Measurements from ENCODE around the gene SETD1A.

SETD1A gene

DNA sequence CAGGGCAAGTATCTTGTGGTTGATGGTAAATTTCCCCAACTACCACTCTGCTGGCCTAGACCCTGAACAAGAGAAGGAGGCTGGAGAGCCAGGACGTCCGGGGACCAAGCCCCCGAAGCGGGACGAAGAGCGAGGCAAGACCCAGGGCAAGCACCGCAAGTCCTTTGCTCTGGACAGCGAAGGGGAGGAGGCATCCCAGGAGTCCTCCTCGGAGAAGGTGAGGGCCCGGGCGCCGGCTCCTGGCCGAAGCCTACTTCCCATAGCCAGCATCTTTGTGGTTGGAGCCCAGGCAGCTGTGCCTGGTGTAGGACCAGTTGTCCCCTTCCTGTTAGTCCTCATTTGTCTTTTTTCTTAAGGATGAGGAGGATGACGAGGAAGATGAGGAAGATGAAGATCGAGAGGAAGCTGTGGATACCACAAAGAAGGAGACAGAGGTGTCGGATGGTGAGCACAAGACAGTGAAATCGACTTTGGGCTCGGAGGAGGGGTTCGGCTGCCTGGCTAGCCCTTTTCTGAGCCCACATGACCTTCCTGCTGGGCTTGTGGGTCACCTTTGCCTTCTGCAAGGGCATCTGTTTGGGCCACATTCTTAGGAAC lies 11.8 kb downstream of the SETD1A start:
- TF ChIP-seq, protein P1, sequence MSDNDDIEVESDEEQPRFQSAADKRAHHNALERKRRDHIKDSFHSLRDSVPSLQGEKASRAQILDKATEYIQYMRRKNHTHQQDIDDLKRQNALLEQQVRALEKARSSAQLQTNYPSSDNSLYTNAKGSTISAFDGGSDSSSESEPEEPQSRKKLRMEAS (IDR thresholded peaks at IDR 0.05; ENCODE audit: low read depth, low read length), result no peak
- no peak for TF ChIP-seq MYC (IDR thresholded peaks at IDR 0.05; ENCODE audit: low read depth, low read length)
- no peak for TF ChIP-seq POLR2A (IDR thresholded peaks at IDR 0.05; ENCODE audit: extremely low read depth, insufficient read length)
- TF ChIP-seq, protein P2, sequence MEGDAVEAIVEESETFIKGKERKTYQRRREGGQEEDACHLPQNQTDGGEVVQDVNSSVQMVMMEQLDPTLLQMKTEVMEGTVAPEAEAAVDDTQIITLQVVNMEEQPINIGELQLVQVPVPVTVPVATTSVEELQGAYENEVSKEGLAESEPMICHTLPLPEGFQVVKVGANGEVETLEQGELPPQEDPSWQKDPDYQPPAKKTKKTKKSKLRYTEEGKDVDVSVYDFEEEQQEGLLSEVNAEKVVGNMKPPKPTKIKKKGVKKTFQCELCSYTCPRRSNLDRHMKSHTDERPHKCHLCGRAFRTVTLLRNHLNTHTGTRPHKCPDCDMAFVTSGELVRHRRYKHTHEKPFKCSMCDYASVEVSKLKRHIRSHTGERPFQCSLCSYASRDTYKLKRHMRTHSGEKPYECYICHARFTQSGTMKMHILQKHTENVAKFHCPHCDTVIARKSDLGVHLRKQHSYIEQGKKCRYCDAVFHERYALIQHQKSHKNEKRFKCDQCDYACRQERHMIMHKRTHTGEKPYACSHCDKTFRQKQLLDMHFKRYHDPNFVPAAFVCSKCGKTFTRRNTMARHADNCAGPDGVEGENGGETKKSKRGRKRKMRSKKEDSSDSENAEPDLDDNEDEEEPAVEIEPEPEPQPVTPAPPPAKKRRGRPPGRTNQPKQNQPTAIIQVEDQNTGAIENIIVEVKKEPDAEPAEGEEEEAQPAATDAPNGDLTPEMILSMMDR (IDR thresholded peaks at IDR 0.05; ENCODE audit: low read depth, low read length), result no peak
- DNase-seq (ENCODE audit: low read depth), result no peak
- no peak overlapping the region for H3K4me3 ChIP-seq (ENCODE audit: low read depth, low read length)

DNA sequence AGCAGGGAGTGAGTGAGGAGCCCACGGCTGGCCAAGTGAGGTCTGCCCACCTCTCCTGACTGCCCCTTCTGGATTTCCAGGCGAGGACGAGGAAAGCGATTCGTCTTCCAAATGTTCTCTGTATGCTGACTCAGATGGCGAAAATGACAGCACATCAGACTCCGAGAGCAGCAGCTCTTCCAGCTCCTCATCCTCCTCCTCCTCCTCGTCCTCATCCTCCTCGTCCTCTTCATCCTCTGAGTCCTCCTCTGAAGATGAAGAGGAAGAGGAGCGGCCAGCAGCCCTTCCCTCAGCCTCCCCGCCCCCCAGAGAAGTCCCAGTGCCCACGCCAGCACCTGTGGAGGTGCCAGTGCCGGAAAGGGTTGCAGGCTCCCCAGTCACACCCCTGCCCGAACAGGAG lies 13.7 kb downstream of the SETD1A start:
- TF ChIP-seq POLR2A (IDR thresholded peaks at IDR 0.05; ENCODE audit: extremely low read depth, insufficient read length) (no peak), MYC (IDR thresholded peaks at IDR 0.05; ENCODE audit: low read depth, low read length) (no peak)
- DNase-seq (ENCODE audit: low read depth), result no peak
- no peak overlapping the region for H3K4me3 ChIP-seq (ENCODE audit: low read depth, low read length)

DNA sequence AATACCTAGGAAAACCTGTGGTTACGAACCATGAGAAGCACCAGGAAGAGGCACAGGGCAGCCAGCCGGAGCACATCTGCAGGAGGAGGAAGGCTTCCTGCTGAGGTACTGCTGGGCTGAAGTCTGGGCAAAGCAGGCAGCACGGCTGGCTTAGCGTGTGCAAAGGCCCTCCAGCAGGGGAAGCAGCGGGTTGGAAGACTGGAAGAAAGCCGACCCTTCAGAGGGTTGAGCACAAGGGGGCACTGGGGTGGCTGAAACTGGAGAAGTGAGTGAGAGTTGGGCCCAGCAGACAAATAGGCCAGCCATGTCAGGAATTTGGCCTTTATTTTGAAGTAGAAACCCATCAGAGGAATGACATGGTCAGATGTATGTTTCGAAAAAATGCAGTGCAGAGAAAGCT lies 15.3 kb downstream of the SETD1A start:
- no peak for DNase-seq (ENCODE audit: low read depth)
- TF ChIP-seq, protein P1 (IDR thresholded peaks at IDR 0.05; ENCODE audit: low read depth, low read length), result no peak
- TF ChIP-seq POLR2A (IDR thresholded peaks at IDR 0.05; ENCODE audit: extremely low read depth, insufficient read length), result no peak
- TF ChIP-seq, protein P2 (IDR thresholded peaks at IDR 0.05; ENCODE audit: low read depth, low read length), result peak; percentile 7
- no peak for TF ChIP-seq MYC (IDR thresholded peaks at IDR 0.05; ENCODE audit: low read depth, low read length)

DNA sequence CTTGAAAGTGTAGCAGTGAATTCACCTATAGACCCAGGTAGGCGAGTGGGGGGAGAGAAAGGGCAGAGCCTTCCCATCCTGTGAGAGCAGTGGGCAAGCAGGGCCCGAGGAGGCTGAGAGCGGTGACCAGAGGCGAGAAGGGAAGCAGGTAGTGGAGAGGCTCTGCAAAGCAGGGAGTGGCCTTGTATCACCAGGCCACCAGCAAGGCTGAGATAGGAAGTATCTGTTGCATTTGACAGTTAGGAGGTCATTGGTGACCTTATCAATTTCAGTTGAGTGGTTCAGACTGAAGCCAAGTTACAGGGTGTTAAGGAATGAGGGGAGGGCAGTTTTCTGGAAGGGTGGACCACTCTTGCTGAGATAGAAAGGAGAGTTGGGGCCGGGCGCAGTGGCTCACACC lies 16.8 kb downstream of the SETD1A start:
- DNase-seq (ENCODE audit: low read depth), result no peak
- TF ChIP-seq, protein P2 (IDR thresholded peaks at IDR 0.05; ENCODE audit: low read depth, low read length), result no peak
- TF ChIP-seq MYC (IDR thresholded peaks at IDR 0.05; ENCODE audit: low read depth, low read length) (no peak), POLR2A (IDR thresholded peaks at IDR 0.05; ENCODE audit: extremely low read depth, insufficient read length) (no peak)
- TF ChIP-seq, protein P1 (IDR thresholded peaks at IDR 0.05; ENCODE audit: low read depth, low read length), result no peak
- H3K4me3 ChIP-seq (ENCODE audit: low read depth, low read length), result no peak overlapping the region

More for the DNA sequence above, 15.3 kb downstream of the SETD1A start:
- H3K4me3 ChIP-seq (ENCODE audit: low read depth, low read length), result no peak overlapping the region

DNA sequence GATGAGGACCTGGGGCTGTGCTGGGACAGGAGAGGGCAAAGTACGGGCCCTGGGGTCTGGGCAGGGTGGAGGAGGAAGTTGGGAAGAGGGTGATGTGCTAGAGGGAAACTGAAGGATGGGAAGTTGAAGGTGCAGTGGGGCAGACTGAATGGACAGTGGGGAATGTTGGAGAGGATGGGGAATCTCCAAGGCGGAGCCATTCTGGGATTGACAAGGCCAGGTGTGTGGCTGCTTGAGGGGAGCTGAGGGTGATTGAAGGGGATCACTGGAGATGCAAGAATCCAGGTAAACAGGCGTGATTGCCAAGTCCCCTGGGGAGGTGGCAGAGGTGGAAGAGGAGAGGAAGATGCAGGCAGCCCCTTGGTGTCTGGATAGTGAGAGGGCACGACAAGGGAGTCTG lies 18.9 kb downstream of the SETD1A start:
- no peak for DNase-seq (ENCODE audit: low read depth)
- H3K4me3 ChIP-seq (ENCODE audit: low read depth, low read length), result no peak overlapping the region
- TF ChIP-seq MYC (IDR thresholded peaks at IDR 0.05; ENCODE audit: low read depth, low read length), result no peak
- TF ChIP-seq, protein P2 (IDR thresholded peaks at IDR 0.05; ENCODE audit: low read depth, low read length), result no peak
- TF ChIP-seq, protein P1 (IDR thresholded peaks at IDR 0.05; ENCODE audit: low read depth, low read length), result no peak
- no peak for TF ChIP-seq POLR2A (IDR thresholded peaks at IDR 0.05; ENCODE audit: extremely low read depth, insufficient read length)

DNA sequence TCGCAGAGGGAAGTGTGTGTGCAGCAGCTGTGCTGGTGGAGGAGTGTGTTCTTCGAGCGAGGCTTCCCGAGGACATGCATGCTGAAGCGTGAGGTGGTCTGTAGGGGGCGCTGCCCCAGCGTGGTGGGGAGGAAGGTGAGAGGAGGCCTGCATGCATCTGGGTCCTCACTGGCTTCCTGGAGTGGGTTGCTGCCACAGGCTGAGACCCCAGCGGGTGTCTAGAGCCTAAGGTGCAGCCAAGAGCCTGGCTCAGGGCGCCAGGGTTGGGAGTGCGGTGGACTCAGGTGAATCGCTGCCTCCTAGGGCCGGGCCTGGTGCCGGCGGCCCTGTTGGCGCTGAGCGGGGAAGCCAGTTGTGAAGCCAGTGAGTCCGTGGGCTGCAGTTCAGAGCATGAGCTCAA lies 19.9 kb downstream of the SETD1A start:
- H3K4me3 ChIP-seq (ENCODE audit: low read depth, low read length), result no peak overlapping the region
- DNase-seq (ENCODE audit: low read depth), result peak; percentile 57
- TF ChIP-seq, protein P2 (IDR thresholded peaks at IDR 0.05; ENCODE audit: low read depth, low read length), result peak; percentile 42
- no peak for TF ChIP-seq MYC (IDR thresholded peaks at IDR 0.05; ENCODE audit: low read depth, low read length)
- TF ChIP-seq, protein P1 (IDR thresholded peaks at IDR 0.05; ENCODE audit: low read depth, low read length), result 0 out of 2 replicates have a peak, but pooled peaks have one; percentile 14

All from NB4 (cell line).